GM19043 (cell line): Measurements from ENCODE around the gene SEL1L2.

Experiments used
- ATAC-seq: cut with Tn5 transposase; IDR thresholded peaks from one replicate; pipeline ENCODE4 v1.9.1; 2021; ENCODE audit warnings: low read depth; ENCODE audit not compliant: unreplicated experiment

Gene SEL1L2

DNA sequence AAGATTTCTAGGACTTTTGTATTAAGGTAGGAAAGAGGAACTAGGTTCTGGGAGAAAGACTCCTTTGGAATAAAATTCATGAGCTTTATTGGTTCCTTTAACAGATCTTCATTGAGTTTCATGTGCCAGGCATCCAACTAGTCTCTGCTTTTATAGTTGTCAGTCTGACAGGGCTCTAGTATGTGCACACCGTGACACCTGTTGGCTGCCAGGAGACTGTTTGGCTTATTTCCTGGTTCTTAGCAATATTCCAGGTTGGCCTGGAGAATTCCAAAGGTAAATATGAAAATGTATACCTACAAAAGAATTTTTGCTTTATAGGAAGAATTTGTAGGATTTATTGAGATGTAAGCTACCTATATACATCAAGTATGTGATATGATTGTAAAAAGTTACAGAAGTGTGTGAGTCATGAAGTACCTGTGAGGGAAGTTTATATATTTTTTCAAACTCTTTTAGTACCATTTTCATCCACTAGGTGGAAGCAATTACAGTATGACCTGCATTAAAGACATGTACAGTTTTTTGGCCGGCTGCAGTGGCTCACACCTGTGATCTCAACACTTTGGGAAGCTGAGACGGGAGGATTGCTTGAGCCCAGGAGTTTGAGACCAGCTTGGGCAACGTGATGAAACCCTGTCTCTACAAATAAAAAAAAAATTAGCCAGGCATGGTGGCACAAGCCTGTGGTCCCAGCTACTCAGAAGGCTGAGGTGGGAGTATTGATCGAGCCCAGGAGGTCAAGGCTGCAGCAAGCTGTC lies 170.3 kb downstream of the SEL1L2 start:
- peak; percentile 84 for ATAC-seq

DNA sequence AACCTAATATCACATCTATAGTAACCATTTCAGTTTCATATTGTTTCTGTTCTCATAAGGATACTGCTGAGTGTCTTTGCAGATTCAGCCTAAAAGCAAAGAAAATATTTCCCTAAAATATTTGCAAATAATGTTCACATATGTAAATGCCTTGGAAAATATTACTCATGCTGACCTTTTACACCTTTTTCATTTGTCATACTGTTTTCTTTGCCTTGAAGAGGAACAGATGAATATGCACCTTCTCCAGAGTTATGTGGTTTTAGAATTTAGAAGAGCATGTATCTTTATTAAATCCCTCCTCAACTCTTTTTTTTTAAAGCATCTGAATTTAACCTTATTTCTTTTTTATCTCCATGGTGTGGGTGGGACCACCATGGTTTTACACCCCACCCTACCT lies 173.1 kb downstream of the SEL1L2 start:
- ATAC-seq: no peak

DNA sequence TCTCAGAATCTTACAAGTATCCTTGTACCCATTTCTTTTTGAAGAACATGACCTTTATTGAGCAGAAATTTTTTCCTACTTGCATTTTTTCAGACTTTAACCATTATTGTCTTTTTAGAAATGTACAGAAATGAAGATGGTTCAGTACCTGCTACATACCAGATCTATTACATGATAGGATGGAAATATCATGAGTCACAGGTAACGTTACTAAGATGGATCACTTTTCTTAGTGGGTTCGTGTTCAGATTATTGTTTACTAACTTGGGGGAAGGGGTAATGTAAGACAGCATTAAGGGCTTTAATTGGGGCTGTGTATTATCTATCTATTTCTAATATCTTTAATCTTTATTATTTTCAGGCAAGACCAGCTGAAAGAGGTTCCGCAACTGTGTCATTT lies 173.7 kb downstream of the SEL1L2 start:
- no peak for ATAC-seq

DNA sequence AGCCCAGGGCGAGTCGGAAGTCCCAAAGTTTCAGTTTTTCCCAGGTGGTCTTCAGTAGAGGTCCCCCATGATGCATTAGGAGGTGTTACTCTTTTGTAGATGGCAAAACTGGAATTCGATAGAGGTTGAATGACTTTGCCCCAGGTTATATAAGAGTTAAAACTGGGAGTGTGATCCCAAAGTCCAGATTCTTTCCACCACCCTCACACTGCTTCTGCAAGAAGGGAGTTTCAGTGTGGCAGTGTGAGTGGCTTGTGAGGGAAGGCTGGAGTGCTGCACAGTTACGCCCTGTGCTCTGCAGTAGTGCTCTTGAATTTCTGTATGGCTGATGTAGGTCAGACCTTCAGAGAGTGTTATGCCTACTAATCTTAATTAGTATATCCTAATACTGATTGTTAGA lies 175.7 kb downstream of the SEL1L2 start:
- no peak for ATAC-seq

DNA sequence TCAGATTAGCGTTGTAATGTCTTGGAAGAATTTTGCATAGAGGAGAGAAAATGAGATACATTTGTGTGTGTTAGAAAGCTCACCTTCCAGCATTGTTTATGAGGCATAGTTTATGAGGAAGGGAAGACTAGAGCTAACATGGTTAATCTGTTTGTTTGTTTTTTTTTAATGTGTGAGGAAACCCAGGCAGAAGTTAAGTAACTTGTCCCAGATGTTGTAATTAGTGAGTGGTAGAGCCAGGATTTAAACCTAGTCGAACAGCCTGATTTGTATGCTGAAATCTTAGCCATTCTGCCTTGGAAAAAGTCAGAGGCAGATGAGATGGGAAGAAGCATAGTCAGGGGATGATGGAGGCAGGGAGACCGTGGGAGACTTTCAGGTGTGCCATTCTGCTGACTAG lies 176.5 kb downstream of the SEL1L2 start:
- ATAC-seq: no peak

DNA sequence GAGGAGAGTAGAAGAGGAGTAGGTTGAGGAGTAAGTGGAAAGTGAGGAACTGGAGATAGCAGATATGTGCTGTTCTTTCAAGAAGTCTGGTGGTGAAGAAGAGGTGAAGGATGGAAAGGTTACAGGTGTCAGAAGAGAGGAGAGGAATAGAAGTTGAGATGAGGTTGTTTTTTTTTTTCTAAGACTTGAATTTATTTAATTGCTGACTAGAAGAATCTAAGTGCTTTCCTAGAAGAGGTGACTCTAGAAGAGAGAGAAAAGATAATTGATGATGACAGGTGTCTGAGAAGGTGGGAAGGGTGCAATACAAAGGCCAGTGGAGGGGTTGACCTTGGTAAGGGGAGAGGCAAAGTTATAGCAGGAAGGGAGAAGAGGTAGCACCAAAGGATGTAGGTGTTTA lies 180.0 kb downstream of the SEL1L2 start:
- ATAC-seq: no peak

DNA sequence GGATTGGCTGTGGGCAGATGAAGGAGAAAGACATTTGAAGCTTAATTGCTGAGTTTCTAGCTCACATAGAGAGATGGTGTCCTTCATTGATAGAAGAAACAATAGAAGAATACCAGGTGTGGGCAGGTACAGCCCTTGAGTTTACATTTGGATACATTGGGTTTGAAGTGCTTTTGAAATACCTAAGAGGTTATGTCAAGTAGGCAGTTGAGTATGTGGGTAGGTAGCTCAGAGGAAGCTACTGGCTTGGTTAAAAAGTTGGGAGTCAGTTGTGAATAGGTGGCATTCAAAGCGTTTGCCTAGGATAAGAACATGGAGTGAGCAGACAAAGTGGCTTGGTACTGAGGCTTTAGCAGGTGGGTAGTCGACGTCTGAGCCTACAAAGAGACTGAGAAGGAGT lies 180.6 kb downstream of the SEL1L2 start:
- ATAC-seq: no peak

DNA sequence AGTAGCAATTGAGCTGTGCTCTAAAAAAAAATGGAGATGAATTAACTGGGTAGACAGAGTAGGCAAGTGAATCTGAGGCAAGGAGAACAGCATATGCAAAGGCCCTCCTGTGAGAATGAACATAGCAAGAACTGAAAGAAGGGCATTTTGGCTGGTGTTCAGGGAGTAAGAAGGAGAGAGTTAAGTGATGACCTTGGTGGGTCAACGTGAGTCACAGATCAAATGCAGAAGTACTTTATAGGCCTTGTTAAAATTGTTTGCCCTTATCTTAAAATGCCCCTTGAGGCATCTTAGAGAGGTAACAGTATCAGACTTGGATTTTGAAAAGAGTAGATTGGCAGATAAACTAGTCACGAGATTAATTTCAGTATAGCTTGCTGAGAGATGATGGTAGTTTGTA lies 181.0 kb downstream of the SEL1L2 start:
- no peak for ATAC-seq

DNA sequence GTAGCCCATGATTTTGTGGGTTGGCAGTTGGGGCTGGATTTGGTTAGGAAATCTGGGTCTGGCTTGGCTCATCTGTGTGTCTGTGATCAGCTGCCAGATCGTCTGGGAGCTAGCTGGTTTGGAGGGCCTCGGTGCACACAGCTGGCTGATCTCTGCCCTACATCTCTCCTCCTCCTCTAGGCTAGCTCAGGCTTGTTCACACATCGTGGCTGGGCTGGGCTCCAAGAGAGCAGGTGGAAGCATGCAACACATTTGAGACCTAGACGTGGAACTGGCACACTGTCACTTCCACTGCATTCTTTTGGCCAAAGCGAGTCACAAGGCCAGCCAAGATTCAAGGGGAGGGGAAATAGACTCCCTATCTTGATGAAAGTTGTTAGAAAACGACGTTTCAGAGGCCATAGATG lies 189.7 kb downstream of the SEL1L2 start:
- ATAC-seq: no peak

DNA sequence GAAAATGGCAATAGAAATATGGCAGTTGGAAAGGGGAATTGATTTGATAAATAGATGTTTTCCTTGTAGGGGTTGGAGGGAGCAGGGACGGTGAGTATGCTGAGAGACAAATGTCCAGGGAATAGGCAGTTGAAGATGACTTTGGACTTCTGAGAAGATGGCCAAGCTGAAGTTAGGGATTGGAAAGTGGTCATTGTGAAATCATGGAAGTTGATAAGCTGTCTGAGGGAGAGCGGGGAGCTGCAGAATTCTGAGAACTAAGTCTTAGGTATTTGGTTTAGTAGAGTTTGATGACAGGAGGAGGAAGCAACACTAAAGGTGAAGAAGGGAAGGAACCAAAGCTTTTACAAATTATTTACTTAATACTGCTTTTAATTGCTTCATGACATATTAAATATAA lies 190.4 kb downstream of the SEL1L2 start:
- no peak for ATAC-seq
